GM23338 (cell line): Measurements from ENCODE around the gene CHST12. TPM values are rescaled to one million over a fixed set of nuclear protein-coding genes. Genes with fewer than 3 reads are reported as not detected.

ENCODE experiments used
- CREB1 ChIP-seq: fragments of 250-450 bp; sonication (Bioruptor Pico); IDR thresholded peaks from 2 replicates; pipeline ENCODE4 v1.5.0; 2020; ENCODE audit warnings: low read depth, mild to moderate bottlenecking, moderate library complexity
- EZH2 ChIP-seq: fragments of 200-600 bp; sonication (generic); IDR thresholded peaks from one replicate; pipeline ENCODE4 v1.8.0; 2017; ENCODE audit warnings: antibody characterized with exemption, mild to moderate bottlenecking, low read depth; ENCODE audit not compliant: unreplicated experiment
- EZH2phosphoT487 ChIP-seq: fragments of 200-600 bp; sonication (generic); IDR thresholded peaks from one replicate; pipeline ENCODE4 v1.8.1; 2018; ENCODE audit warnings: antibody characterized with exemption; ENCODE audit not compliant: unreplicated experiment
- JUNB ChIP-seq: IDR thresholded peaks from one replicate; pipeline ENCODE4 v1.6.1; 2016; ENCODE audit warnings: antibody characterized with exemption; ENCODE audit not compliant: unreplicated experiment
- POLR2AphosphoS5 ChIP-seq: IDR thresholded peaks from 2 replicates; pipeline ENCODE4 v1.6.1; 2016; ENCODE audit warnings: antibody characterized with exemption, low read depth
- REST ChIP-seq: IDR thresholded peaks from one replicate; pipeline ENCODE4 v1.6.1; 2018; ENCODE audit warnings: antibody characterized with exemption; ENCODE audit not compliant: unreplicated experiment
- ZNF114 ChIP-seq: fragments of 250-450 bp; sonication (Bioruptor Pico); IDR thresholded peaks from 2 replicates; pipeline ENCODE4 v1.5.0; 2020; ENCODE audit warnings: mild to moderate bottlenecking, moderate library complexity
- ZNF462 ChIP-seq: fragments of 250-450 bp; sonication (Bioruptor Pico); IDR thresholded peaks from 2 replicates; pipeline ENCODE4 v1.5.0; 2020; ENCODE audit warnings: mild to moderate bottlenecking, moderate library complexity
- polyA plus RNA-seq: library from polyadenylated mRNA; unstranded; fragments of >200 nt; fragmentation: Nextera tagmentation; extraction: Ambion mirVana; gene quantifications from 2 replicates; pipeline ENCODE4 v1.2.1, GENCODE V29; 2016
- total RNA-seq: library from RNA; depleted of rRNA; stranded (reverse); fragments of >200 nt; shearing (Covaris generic); gene quantifications from 2 replicates; pipeline ENCODE4 v1.2.3, GENCODE V29; 2014

Gene CHST12
- total and polyA plus RNA-seq, 2 experiments from 2014 or later, result 10.1 to 14.6 TPM

- TF ChIP-seq ZNF462 (CRISPR knock-in tag), result no peak
- no peak for TF ChIP-seq REST
- TF ChIP-seq EZH2phosphoT487, result no peak
- no peak for TF ChIP-seq EZH2
- no peak for TF ChIP-seq ZNF114
- TF ChIP-seq CREB1 (CRISPR knock-in tag), result no peak
- TF ChIP-seq POLR2AphosphoS5, result no peak
- no peak for TF ChIP-seq JUNB
Measured at GRCh38 chr7:2471022-2471329, 67.6 kb downstream of the CHST12 start (continued).
